Fibroblast of lung (primary cell): Measurements from ENCODE around the gene SPC25. TPM values are rescaled to one million over a fixed set of nuclear protein-coding genes. Genes with fewer than 3 reads are reported as not detected.
"Not testable (repeated sequence)": the region's sequence is repeated elsewhere in the genome, so short reads cannot be mapped to it uniquely, and the experiment has no call there.

ENCODE experiments used
- DNase-seq, 2 donors: peaks; one replicate each; pipeline versions ENCODE4 v3.0.0 to v3.0.0-alpha.2; 2010; ENCODE audit warnings: low read depth in 2 of 2
- H2AFZ ChIP-seq: 2 replicates; pipeline ENCODE4 v1.5.1; 2012; ENCODE audit warnings: low read length, control low read depth, inconsistent platforms
- H3K27ac ChIP-seq: 2 replicates; pipeline ENCODE4 v1.5.1; 2011; ENCODE audit warnings: low read length, control low read depth; ENCODE audit not compliant: insufficient read depth
- H3K27me3 ChIP-seq: 2 replicates; pipeline ENCODE4 v1.5.1; 2011; ENCODE audit warnings: mild to moderate bottlenecking, low read length; ENCODE audit not compliant: control insufficient read depth, insufficient read depth
- H3K36me3 ChIP-seq: 2 replicates; pipeline ENCODE4 v1.5.1; 2011; ENCODE audit warnings: low read length; ENCODE audit not compliant: control insufficient read depth, insufficient read depth
- H3K4me1 ChIP-seq: 2 replicates; pipeline ENCODE4 v1.5.1; 2011; ENCODE audit warnings: low read length; ENCODE audit not compliant: control insufficient read depth, insufficient read depth; ENCODE audit errors: extremely low read depth
- H3K4me2 ChIP-seq: 2 replicates; pipeline ENCODE4 v1.5.1; 2011; ENCODE audit warnings: low read length, control low read depth; ENCODE audit not compliant: insufficient read depth; ENCODE audit errors: extremely low read depth
- H3K4me3 ChIP-seq, 4 experiments: fragments of 200-600 bp in 1 of 4; sonication (generic) in 1 of 4; replicated peaks in 1 of 4; 2 replicates each; pipeline ENCODE4 v1.5.1; 2011 to 2016; ENCODE audit warnings: low read length in 4 of 4, low read depth in 3 of 4, mild to moderate bottlenecking in 3 of 4, control low read depth in 2 of 4, inconsistent platforms in 1 of 4, mixed read lengths in 1 of 4; ENCODE audit not compliant: insufficient read depth in 1 of 4; ENCODE audit errors: control extremely low read depth in 1 of 4
- H3K79me2 ChIP-seq: 2 replicates; pipeline ENCODE4 v1.5.1; 2012; ENCODE audit warnings: mild to moderate bottlenecking, low read length, inconsistent platforms; ENCODE audit not compliant: control insufficient read depth, insufficient read depth
- H3K9ac ChIP-seq: 2 replicates; pipeline ENCODE4 v1.5.1; 2011; ENCODE audit warnings: mild to moderate bottlenecking, low read length, control low read depth; ENCODE audit not compliant: insufficient read depth
- H3K9me3 ChIP-seq: 2 replicates; pipeline ENCODE4 v1.5.1; 2012; ENCODE audit warnings: low read depth, low read length; ENCODE audit not compliant: control insufficient read depth, insufficient read depth
- H4K20me1 ChIP-seq: 2 replicates; pipeline ENCODE4 v1.5.1; 2011; ENCODE audit warnings: low read length; ENCODE audit not compliant: control insufficient read depth, insufficient read depth; ENCODE audit errors: extremely low read depth
- EZH2 ChIP-seq: IDR thresholded peaks from 2 replicates; pipeline ENCODE4 v1.5.1; 2012; ENCODE audit warnings: low read length, control low read depth, mild to moderate bottlenecking; ENCODE audit errors: missing control alignments
- polyA plus RNA-seq, 2 donors: library from polyadenylated mRNA; depleted of rRNA in 1 of 2; stranded (reverse) in 1 of 2; unstranded in 1 of 2; fragments of >200 nt; gene quantifications; 2 replicates each; pipeline ENCODE4 v1.2.1, GENCODE V29; 2011 to 2012; ENCODE audit warnings: missing spikeins in 1 of 2
- total RNA-seq: library from RNA; depleted of rRNA; stranded (reverse); fragments of >200 nt; gene quantifications from 2 replicates; pipeline ENCODE4 v1.2.1, GENCODE V29; 2014
- TF ChIP-seq, protein P1 (sequence below), 2 donors: IDR thresholded peaks in 1 of 2; conservative IDR thresholded peaks in 1 of 2; 1 replicate in 1 of 2; 2 replicates in 1 of 2; pipeline ENCODE4 v1.5.1; 2011 to 2012; ENCODE audit warnings: low read length in 2 of 2, control low read depth in 1 of 2, inconsistent platforms in 1 of 2, low read depth in 1 of 2, mild to moderate bottlenecking in 1 of 2

Gene SPC25
- total and polyA plus RNA-seq, 2 donors (not counting 1 experiment from before 2014, with no cell fraction given), result 0.99 to 4.8 TPM

DNA sequence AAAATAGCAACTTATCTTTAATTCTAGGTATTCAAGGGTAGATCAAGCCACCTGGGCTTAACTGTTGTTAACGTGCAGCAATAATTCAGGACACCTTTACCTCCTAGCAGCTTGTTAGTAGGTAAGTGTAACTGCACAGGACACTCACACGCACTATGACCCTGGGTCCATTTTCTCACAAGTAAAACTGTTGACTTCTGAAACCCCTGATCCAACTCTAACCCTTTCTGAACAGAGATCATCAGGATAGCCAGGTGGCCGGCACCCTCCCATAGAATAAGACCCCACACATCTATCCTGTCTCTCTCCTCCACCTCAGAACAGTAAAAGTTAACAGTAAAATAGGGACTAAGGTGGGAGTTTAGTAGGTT lies 610 bp downstream of the SPC25 start:
- peaks cover 4% of the 10 kb centered on the region for H3K4me1 ChIP-seq
- no peaks in the 10 kb centered on the region for H3K36me3 ChIP-seq
- no peaks in the 10 kb centered on the region for H3K9me3 ChIP-seq
- H4K20me1 ChIP-seq, result no peaks in the 10 kb centered on the region
- peak overlapping the region; percentile 98 for H2AFZ ChIP-seq
- DNase-seq, result no peak
- peak overlapping the region; percentile 67 for H3K9ac ChIP-seq
- H3K79me2 ChIP-seq, result peaks cover 11% of the 10 kb centered on the region
- TF ChIP-seq EZH2, result no peak
- TF ChIP-seq, protein P1, sequence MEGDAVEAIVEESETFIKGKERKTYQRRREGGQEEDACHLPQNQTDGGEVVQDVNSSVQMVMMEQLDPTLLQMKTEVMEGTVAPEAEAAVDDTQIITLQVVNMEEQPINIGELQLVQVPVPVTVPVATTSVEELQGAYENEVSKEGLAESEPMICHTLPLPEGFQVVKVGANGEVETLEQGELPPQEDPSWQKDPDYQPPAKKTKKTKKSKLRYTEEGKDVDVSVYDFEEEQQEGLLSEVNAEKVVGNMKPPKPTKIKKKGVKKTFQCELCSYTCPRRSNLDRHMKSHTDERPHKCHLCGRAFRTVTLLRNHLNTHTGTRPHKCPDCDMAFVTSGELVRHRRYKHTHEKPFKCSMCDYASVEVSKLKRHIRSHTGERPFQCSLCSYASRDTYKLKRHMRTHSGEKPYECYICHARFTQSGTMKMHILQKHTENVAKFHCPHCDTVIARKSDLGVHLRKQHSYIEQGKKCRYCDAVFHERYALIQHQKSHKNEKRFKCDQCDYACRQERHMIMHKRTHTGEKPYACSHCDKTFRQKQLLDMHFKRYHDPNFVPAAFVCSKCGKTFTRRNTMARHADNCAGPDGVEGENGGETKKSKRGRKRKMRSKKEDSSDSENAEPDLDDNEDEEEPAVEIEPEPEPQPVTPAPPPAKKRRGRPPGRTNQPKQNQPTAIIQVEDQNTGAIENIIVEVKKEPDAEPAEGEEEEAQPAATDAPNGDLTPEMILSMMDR (conservative IDR thresholded peaks at IDR 0.05 in 1 of 2, IDR thresholded peaks at IDR 0.05 in 1 of 2; ENCODE audit: low read depth in 1 of 2, low read length in 2 of 2), result no peak
- H3K27me3 ChIP-seq, result no peaks in the 10 kb centered on the region
- H3K4me3 ChIP-seq, result peak overlapping the region; percentile 62 to 98 (median 82)
- peak overlapping the region; percentile 95 for H3K4me2 ChIP-seq
- H3K27ac ChIP-seq, result peak overlapping the region; percentile 56

DNA sequence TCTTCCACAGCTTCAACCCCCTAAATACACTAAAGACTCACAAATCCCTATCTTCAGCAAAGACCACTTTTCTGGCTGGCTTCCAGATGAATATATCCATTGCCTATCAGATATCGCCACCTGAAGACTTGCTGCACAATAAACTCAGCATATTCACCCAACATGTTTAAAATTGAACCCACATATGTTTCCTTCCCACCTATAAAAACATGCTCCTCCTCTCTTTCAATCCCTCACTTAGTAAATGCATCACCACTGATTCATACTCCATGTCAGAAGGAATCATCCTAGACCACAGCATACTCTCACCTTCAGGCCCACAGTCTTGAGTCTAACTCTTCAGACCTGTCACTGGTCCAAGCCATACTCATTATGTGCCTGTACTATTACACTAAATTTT lies 5.3 kb downstream of the SPC25 start:
- Histone ChIP-seq H3K27me3 (no peaks in the 10 kb centered on the region), H3K4me2 (no peak overlapping the region), H3K4me1 (peaks cover 4% of the 10 kb centered on the region), H4K20me1 (no peaks in the 10 kb centered on the region), H3K9ac (no peak overlapping the region), H3K9me3 (no peaks in the 10 kb centered on the region), H3K79me2 (peaks cover 11% of the 10 kb centered on the region), H3K4me3 (no peak overlapping the region), H3K27ac (no peak overlapping the region), H2AFZ (no peak overlapping the region), H3K36me3 (no peaks in the 10 kb centered on the region)
- TF ChIP-seq EZH2, result no peak
- TF ChIP-seq, protein P1 (conservative IDR thresholded peaks at IDR 0.05 in 1 of 2, IDR thresholded peaks at IDR 0.05 in 1 of 2; ENCODE audit: low read depth in 1 of 2, low read length in 2 of 2), result no peak
- DNase-seq, result peak in 1 of 2 donors; percentile 52

DNA sequence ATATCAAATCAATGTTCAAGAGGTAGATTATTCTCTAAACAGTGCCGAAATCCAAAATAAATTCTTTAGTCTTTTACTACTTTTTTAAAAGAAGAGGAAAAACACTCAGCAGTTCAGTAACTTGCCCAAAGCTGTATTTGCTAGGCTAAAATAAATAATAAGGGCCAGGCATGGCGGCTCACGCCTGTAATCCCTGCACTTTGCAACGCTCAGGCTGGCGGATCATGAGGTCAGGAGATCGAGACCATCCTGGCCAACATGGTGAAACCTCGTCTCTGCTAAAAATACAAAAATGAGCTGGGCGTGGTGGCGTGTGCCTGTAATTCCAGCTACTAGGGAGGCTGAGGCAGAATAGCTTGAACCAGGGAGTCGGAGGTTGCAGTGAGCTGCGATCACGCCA lies 8.1 kb downstream of the SPC25 start:
- H3K27ac ChIP-seq, H3K4me1 ChIP-seq, DNase-seq, H4K20me1 ChIP-seq, H3K4me3 ChIP-seq, H3K4me2 ChIP-seq, H3K27me3 ChIP-seq, H3K9me3 ChIP-seq, H3K9ac ChIP-seq, H3K36me3 ChIP-seq, H3K79me2 ChIP-seq, H2AFZ ChIP-seq: not testable (repeated sequence)
